PFSK-1 (cell line): ENCODE measurements around the gene HNRNPLL.

Experiments used
- FOXP2 ChIP-seq: optimal IDR thresholded peaks from 2 replicates; pipeline ENCODE3; 2011; ENCODE audit warnings: borderline replicate concordance, control low read depth, inconsistent platforms; ENCODE audit not compliant: insufficient read depth; ENCODE audit errors: extremely low read length, extremely low read depth
- POLR2AphosphoS5 ChIP-seq: IDR thresholded peaks from 2 replicates; pipeline ENCODE4 v1.6.1; 2012; ENCODE audit warnings: low read depth, mild to moderate bottlenecking, control low read depth, low read length, moderate library complexity
- SIN3A ChIP-seq: IDR thresholded peaks from 2 replicates; pipeline ENCODE4 v1.6.1; 2012; ENCODE audit warnings: mild to moderate bottlenecking, low read length, moderate library complexity, borderline replicate concordance; ENCODE audit not compliant: insufficient read depth
- TAF1 ChIP-seq: IDR thresholded peaks from 2 replicates; pipeline ENCODE4 v1.6.1; 2012; ENCODE audit warnings: low read length, control low read depth, borderline replicate concordance; ENCODE audit not compliant: insufficient read depth
- TF ChIP-seq, protein P1 (sequence below), 2 experiments: IDR thresholded peaks; 2 replicates each; pipeline versions ENCODE4 v1.6.1 to v1.8.0; 2011 to 2012; ENCODE audit warnings: low read depth in 2 of 2, low read length in 2 of 2, control low read depth in 1 of 2, inconsistent platforms in 1 of 2, mild to moderate bottlenecking in 1 of 2, moderate library complexity in 1 of 2; ENCODE audit not compliant: insufficient read depth in 1 of 2

Gene HNRNPLL

DNA sequence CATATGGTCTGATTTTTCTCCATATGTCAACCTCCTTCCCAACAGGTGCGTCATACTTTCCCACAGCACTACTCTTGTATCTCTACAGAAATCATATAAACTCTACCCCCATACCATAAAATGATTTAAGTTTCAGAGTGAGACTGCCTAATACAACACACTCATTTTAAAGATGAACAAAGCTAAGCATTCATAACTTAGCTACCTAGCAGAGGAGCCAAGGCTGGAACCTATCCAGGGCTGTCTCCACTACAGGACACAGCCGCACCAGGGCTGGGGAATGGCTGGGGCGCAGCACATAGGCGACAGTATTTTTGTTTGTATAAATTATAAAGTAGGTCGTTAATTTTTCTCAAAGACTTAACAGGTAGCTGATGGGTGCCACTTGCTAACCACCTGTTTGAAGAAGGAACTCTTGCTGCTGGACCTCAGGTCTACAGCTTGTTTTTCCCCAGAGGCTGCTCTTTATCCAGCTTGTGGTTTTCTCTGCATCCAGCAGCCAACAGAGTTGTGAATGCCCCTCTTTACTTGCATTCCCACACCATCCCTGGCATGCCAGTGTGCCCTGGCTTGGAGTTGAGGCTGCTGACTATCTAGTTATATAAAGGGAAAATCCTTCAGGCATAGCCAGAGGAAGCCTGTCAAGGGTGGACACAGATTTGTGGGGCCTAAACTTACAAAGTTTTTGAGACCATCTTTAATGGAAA is 62.0 kb downstream of the HNRNPLL start:
- TF ChIP-seq, protein P1, sequence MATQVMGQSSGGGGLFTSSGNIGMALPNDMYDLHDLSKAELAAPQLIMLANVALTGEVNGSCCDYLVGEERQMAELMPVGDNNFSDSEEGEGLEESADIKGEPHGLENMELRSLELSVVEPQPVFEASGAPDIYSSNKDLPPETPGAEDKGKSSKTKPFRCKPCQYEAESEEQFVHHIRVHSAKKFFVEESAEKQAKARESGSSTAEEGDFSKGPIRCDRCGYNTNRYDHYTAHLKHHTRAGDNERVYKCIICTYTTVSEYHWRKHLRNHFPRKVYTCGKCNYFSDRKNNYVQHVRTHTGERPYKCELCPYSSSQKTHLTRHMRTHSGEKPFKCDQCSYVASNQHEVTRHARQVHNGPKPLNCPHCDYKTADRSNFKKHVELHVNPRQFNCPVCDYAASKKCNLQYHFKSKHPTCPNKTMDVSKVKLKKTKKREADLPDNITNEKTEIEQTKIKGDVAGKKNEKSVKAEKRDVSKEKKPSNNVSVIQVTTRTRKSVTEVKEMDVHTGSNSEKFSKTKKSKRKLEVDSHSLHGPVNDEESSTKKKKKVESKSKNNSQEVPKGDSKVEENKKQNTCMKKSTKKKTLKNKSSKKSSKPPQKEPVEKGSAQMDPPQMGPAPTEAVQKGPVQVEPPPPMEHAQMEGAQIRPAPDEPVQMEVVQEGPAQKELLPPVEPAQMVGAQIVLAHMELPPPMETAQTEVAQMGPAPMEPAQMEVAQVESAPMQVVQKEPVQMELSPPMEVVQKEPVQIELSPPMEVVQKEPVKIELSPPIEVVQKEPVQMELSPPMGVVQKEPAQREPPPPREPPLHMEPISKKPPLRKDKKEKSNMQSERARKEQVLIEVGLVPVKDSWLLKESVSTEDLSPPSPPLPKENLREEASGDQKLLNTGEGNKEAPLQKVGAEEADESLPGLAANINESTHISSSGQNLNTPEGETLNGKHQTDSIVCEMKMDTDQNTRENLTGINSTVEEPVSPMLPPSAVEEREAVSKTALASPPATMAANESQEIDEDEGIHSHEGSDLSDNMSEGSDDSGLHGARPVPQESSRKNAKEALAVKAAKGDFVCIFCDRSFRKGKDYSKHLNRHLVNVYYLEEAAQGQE (IDR thresholded peaks at IDR 0.05; ENCODE audit: insufficient read depth in 1 of 2, low read depth in 2 of 2, low read length in 2 of 2) = no peak
- TF ChIP-seq FOXP2 (no peak), POLR2AphosphoS5 (no peak), SIN3A (no peak), TAF1 (no peak)

DNA sequence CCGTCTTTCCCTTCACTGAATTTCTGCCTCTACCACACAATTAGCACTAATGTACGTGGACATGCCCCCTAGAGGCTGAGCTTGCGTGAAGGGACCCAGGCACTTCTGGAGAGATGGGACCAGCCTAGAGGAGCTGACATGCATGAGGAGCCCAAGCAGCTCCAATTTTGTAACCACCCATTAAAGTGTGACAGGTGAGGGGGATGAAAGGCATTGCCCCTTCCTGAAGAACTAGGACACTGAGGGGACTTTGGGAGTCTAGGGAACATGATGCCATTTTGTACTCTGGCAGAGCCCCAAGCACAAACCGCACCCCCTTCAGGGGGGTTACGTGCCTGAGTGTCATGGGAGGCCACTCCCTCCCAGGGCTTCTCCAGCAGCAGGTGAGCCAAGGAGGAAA is 63.6 kb downstream of the HNRNPLL start:
- no peak for TF ChIP-seq SIN3A

DNA sequence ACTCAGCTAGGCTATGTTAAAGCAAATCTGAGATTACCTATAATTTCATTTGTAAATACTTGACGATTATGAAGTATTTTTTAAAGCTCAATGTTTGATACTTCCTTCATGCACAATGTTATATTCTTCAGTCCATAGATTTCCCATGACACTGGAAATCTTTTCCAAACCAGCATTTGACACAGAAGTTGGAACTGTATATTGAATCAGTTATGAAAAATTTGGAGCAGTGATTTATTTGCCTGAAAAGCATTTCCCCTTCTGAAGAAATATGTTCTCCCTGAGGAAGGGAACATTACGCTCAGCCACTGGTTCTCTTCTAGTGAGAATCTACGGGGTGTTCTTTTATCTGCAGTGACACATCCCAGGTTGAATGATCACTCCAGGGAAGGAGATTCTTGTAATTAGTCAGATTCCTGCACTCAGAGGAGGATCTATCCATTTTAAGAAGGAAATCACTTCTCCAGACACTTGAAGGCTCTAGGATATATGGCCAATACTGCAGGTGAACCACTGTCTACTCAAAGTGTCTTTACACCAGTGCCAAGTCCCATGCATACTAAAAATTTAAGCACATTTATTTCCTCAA is 64.7 kb downstream of the HNRNPLL start:
- TF ChIP-seq TAF1 (no peak), FOXP2 (no peak), POLR2AphosphoS5 (no peak), SIN3A (no peak)
- TF ChIP-seq, protein P1 (IDR thresholded peaks at IDR 0.05; ENCODE audit: insufficient read depth in 1 of 2, low read depth in 2 of 2, low read length in 2 of 2) = no peak

DNA sequence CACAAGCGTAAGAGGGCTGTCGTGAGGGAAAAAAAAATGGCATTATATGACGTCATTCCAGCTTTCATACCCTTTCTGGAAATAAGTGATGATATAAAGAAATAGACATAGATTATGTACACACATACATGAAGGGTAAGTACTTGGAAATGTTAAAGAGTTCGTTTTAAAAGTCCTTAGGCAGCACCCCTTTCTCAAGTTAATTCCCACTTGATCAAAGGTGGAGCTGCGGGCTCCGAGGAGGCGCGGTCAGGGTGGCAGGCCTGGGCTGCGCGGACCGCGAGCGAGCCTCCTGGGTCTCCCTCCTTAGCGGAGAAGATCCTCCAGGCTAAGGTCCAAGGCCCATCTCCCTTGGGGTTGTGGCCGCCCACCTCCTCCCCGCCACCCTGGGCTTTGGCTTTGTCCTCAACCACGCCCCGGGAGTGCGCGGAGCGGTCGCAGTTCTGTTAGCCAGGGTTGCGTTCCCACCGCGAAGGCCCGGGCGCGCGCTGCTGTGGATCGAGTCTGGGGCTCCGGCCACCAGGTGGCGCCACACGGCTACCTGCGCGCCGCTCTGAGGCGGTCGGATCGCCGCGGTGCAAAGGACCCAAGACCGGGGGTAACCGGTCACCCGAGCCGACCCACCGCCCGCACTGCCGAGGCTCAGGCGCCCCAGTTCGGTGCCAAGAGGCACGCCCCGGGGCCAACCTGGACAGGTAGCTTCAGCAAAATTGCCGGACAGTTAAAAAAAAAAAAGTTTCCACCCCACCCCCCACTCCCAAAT is 66.8 kb downstream of the HNRNPLL start:
- no peak for TF ChIP-seq SIN3A
- TF ChIP-seq FOXP2 = peak; percentile 90

DNA sequence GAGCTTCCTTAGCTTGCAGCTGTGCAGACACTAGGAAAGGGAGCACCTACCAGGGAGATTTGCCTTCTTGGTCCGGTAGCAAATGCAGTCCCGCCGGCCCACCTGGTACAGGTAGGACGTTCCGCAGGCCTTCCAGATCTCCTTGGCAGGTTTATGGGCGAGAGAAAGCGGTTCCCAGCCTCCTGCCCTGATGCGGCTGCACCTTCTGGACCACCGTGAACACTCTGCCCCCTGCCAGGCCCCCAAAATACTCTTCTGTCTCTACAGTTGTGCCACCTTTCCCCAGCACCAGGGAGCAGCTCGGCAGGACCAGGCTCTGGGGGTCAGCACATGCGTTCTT is 67.4 kb downstream of the HNRNPLL start:
- TF ChIP-seq POLR2AphosphoS5 (no peak), FOXP2 (no peak)
- TF ChIP-seq, protein P1 (IDR thresholded peaks at IDR 0.05; ENCODE audit: insufficient read depth in 1 of 2, low read depth in 2 of 2, low read length in 2 of 2) = no peak

DNA sequence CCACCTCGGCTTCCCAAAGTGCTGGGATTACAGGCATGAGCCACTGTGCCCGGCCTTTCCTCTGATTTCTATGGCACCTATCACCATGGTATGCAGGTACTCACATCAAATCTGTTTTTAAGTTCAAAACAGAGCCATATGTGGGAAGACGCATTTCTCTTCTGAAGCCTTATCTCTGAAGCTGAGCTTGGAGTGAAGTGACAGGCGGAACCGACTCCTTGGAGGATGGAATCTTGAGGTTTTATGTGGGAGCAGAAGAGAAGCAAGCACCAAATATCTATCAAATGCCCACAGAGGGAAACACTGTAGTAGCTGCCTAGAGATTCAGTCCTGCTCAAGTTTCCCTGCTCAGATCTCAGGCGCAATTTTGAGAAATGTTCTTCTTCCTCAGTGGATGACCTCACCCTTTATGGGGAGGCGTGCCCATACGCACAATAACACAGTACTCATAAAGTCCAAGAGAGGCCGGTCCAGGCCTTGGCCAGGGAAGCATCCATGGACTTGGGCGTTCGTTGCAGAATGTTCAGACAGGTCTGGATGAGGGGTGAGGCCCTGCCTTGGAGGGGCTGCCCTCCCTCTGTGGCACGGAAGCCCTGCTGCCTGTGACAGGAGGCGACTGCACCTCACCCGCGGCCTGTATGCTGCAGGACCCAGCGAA is 67.9 kb downstream of the HNRNPLL start:
- TF ChIP-seq POLR2AphosphoS5 = no peak
- no peak for TF ChIP-seq SIN3A
- no peak for TF ChIP-seq TAF1
- TF ChIP-seq, protein P1 (IDR thresholded peaks at IDR 0.05; ENCODE audit: insufficient read depth in 1 of 2, low read depth in 2 of 2, low read length in 2 of 2) = no peak
- TF ChIP-seq FOXP2 = no peak
